Activated gamma-delta T cell (primary cell): ENCODE data around the gene POLA2.

ENCODE experiments used
- DNase-seq: peaks from one replicate; lab custom pipeline; 2025; lab: John Stamatoyannopoulos, UW

The POLA2 gene

GRCh38 chr11:65334696-65335295 lies 73.0 kb downstream of the POLA2 start:
- no peak for DNase-seq

GRCh38 chr11:65338676-65339075 lies 76.9 kb downstream of the POLA2 start:
- no peak for DNase-seq

GRCh38 chr11:65340226-65340625 lies 78.5 kb downstream of the POLA2 start:
- DNase-seq, result no peak

GRCh38 chr11:65341856-65342255 lies 80.1 kb downstream of the POLA2 start:
- DNase-seq, result no peak
